Measurements from ENCODE around the gene PLIN4.

DNA sequence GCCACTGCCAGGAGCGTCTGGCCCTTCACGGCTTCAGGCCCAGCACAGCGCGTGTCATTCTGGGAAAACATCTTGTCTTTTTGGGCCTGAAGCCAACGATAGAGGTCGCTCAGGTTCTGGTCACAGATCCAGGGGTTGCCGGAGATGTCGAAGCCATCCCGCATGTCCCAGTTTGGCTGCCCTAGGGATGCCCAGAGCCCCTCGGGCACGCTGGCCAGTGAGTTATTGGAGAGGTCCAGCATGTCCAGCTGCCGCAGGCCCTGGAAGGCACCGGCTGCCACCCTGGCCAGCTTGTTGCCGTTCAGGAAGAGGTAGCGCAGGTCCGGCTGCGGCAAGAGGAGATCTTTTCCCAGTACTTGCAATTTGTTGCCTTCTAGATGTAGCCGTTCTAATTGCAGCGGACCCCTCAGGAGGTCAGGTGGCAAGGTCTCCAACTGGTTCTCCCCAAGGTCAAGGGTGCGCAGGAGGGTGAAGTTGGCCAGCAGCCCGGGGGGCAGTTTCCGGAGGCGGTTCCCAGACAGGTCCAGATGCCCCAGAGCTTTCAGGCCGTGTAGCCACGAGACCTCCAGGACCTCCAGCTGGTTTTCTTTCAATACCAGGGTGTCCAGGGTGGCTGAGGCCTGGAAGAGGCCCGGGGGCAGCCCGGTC lies 19.8 kb upstream of the PLIN4 start:
- TF ChIP-seq, protein P1, sequence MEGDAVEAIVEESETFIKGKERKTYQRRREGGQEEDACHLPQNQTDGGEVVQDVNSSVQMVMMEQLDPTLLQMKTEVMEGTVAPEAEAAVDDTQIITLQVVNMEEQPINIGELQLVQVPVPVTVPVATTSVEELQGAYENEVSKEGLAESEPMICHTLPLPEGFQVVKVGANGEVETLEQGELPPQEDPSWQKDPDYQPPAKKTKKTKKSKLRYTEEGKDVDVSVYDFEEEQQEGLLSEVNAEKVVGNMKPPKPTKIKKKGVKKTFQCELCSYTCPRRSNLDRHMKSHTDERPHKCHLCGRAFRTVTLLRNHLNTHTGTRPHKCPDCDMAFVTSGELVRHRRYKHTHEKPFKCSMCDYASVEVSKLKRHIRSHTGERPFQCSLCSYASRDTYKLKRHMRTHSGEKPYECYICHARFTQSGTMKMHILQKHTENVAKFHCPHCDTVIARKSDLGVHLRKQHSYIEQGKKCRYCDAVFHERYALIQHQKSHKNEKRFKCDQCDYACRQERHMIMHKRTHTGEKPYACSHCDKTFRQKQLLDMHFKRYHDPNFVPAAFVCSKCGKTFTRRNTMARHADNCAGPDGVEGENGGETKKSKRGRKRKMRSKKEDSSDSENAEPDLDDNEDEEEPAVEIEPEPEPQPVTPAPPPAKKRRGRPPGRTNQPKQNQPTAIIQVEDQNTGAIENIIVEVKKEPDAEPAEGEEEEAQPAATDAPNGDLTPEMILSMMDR (IDR thresholded peaks at IDR 0.05) = no peak
- TF ChIP-seq ZFX (IDR thresholded peaks at IDR 0.05; ENCODE audit: borderline replicate concordance) = no peak

Data from 22Rv1 (cell line).